ENCODE data around the gene MCMBP.
A peak's percentile ranks its signal among the peaks of the same experiment; 100 is the strongest.

Gene MCMBP

DNA sequence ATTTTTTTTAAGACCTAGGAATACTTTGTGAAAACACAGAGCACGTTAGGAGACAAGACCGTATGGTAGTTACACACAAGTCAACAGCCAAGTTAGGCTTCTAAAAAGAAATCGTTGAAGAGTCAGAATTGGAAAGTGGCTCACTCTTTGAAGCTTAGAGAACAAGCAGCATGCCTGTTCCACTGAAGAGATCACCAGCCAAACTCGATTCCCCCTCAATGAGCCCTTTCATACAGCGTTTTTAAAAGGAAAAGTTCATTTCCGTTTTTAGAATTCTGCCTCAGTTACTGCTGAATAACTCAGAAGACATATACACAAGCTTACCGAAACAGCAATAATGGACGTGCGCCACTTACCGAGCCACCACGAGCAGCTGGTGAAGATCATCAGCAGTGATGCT is 41.0 kb downstream of the MCMBP start:
- H3K27ac Mint-ChIP-seq, result no peak overlapping the region
- no peak for DNase-seq (ENCODE audit: low spot score)
- H3K4me3 Mint-ChIP-seq, result no peak overlapping the region

DNA sequence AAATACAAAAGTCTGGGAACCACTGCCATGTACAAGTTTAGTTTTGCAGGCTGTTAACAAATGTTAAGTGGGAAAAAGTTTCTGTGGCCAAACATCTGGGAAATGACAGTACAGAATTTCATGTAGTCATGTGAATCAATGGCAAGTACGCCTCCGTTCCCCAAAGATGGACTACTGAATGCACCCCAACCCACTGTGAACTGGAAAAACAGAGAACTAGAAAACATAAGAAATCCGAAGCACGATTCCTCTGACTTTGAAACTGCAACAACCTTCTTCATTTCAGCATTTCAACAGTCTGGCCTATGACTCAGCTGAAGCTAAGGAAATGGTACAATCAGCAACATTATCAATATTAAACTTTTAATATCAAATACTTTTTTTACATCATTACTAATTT is 41.8 kb downstream of the MCMBP start:
- peaks cover 73% of the 10 kb centered on the region for H3K36me3 Mint-ChIP-seq (ENCODE audit: low read depth)
- H3K27ac Mint-ChIP-seq, result no peak overlapping the region
- H3K27me3 Mint-ChIP-seq (ENCODE audit: low read depth), result no peaks in the 10 kb centered on the region
- H3K4me1 Mint-ChIP-seq (ENCODE audit: low read depth), result peaks cover 10% of the 10 kb centered on the region
- H3K4me3 Mint-ChIP-seq, result no peak overlapping the region
- peaks cover 7% of the 10 kb centered on the region for H3K9me3 Mint-ChIP-seq
- DNase-seq (ENCODE audit: low spot score), result no peak

More for the DNA sequence above, 41.0 kb downstream of the MCMBP start:
- Mint-ChIP-seq H3K36me3 (ENCODE audit: low read depth) (peaks cover 80% of the 10 kb centered on the region), H3K9me3 (peaks cover 7% of the 10 kb centered on the region), H3K4me1 (ENCODE audit: low read depth) (peaks cover 10% of the 10 kb centered on the region), H3K27me3 (ENCODE audit: low read depth) (no peaks in the 10 kb centered on the region)

DNA sequence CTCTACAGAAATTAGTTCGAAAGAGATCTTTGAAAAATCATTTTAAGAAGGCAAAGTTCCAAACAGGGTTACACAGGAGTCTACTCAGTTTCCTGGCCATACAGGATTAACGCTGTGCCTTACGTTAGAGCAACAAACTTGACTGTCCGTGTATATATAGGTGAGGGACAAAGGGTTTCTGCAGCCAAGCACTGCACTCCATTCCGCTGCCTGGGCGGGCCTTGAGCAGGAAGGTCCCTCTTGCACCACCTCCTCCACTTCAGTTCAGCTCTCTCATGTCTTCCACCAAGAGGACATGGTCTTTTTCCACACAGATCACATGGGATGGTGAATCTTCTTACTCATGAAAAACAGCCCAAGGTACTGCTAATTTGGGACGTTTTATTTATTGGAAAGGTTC is 43.2 kb downstream of the MCMBP start:
- no peak overlapping the region for H3K27ac Mint-ChIP-seq
- peaks cover 62% of the 10 kb centered on the region for H3K36me3 Mint-ChIP-seq (ENCODE audit: low read depth)

DNA sequence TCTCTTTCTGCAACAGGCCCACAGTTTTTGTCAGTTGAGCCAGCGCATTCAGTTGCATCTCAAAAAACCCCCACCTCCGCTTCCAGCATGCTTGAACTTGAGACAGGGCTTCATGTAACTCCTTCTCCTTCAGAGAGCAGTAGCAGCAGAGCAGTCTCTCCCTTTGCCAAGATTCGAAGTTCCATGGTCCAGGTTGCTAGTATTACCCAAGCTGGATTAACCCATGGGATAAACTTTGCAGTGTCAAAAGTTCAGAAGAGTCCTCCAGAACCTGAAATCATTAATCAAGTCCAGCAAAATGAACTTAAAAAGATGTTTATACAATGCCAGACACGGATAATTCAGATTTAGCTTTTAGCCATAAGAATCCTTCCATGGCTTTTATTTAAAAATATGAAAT is 45.2 kb downstream of the MCMBP start:
- Mint-ChIP-seq H3K4me1 (ENCODE audit: low read depth) (no peaks in the 10 kb centered on the region), H3K36me3 (ENCODE audit: low read depth) (peaks cover 47% of the 10 kb centered on the region), H3K9me3 (no peaks in the 10 kb centered on the region), H3K27me3 (ENCODE audit: low read depth) (no peaks in the 10 kb centered on the region), H3K27ac (no peak overlapping the region), H3K4me3 (no peak overlapping the region)
- DNase-seq (ENCODE audit: low spot score), result no peak

More for the DNA sequence above, 43.2 kb downstream of the MCMBP start:
- H3K4me1 Mint-ChIP-seq (ENCODE audit: low read depth), result peaks cover 9% of the 10 kb centered on the region
- H3K27me3 Mint-ChIP-seq (ENCODE audit: low read depth), result no peaks in the 10 kb centered on the region
- H3K9me3 Mint-ChIP-seq, result peaks cover 6% of the 10 kb centered on the region
- no peak for DNase-seq (ENCODE audit: low spot score)
- no peak overlapping the region for H3K4me3 Mint-ChIP-seq

DNA sequence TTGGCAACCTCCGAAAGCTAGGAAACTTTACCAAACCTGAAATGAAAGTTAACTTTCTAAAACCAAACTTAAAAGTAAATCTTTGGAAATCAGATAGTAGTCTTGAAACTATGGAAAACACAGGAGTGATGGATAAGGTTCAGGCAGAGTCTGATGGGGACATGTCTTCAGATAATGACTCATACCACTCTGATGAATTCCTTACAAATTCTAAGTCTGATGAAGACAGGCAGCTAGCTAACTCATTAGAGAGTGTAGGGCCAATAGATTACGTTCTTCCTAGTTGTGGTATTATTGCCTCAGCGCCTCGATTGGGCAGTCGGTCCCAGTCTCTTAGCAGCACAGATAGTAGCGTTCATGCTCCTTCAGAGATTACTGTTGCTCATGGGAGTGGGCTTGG is 45.9 kb downstream of the MCMBP start:
- DNase-seq (ENCODE audit: low spot score), result no peak
- no peaks in the 10 kb centered on the region for H3K9me3 Mint-ChIP-seq
- peaks cover 40% of the 10 kb centered on the region for H3K36me3 Mint-ChIP-seq (ENCODE audit: low read depth)

DNA sequence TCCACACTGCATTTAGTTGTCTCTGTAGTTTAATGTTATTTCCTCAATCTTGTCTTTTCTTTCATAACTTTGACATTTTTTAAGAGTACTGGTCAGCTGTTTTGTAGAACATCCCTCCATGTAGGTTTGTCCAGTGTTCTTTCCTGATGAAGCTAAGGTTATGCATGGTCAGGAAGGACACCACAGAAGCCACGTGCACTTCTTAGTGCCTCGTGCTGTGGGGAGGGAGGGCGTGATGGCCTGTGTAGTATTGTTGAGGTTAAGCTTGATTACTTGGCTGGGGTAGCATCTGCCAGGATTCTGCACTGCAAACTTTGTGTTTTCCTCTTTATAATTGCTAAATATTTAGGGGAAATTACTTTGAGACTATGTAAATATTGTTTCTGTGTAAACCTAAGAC is 48.3 kb downstream of the MCMBP start:
- DNase-seq (ENCODE audit: low spot score), result no peak
- Mint-ChIP-seq H3K36me3 (ENCODE audit: low read depth) (peaks cover 28% of the 10 kb centered on the region), H3K27me3 (ENCODE audit: low read depth) (no peaks in the 10 kb centered on the region), H3K9me3 (no peaks in the 10 kb centered on the region), H3K4me3 (no peak overlapping the region), H3K27ac (no peak overlapping the region), H3K4me1 (ENCODE audit: low read depth) (peaks cover 6% of the 10 kb centered on the region)

More for the DNA sequence above, 45.9 kb downstream of the MCMBP start:
- no peaks in the 10 kb centered on the region for H3K27me3 Mint-ChIP-seq (ENCODE audit: low read depth)
- no peaks in the 10 kb centered on the region for H3K4me1 Mint-ChIP-seq (ENCODE audit: low read depth)
- H3K4me3 Mint-ChIP-seq, result no peak overlapping the region
- H3K27ac Mint-ChIP-seq, result no peak overlapping the region

DNA sequence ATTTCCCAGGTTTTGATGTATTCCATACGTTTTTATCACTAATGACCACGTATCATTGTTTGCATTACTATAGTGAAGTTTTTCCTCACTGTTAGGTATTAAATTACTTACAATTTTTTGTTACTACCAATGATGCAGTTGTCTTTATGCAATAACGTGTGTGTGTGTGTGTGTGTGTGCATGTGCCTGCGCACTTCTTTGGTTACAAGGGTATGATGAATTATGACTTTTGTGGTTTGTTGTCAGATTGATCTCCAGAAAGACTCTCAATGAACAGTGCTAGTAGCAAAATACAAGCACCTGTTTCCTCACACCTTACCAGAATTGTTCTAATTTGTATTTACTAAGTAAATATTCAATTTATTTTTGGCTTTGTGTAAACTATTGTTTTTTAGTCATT is 51.5 kb downstream of the MCMBP start:
- no peak for DNase-seq (ENCODE audit: low spot score)
- Mint-ChIP-seq H3K36me3 (ENCODE audit: low read depth) (peaks cover 11% of the 10 kb centered on the region), H3K4me1 (ENCODE audit: low read depth) (peaks cover 11% of the 10 kb centered on the region), H3K27me3 (ENCODE audit: low read depth) (no peaks in the 10 kb centered on the region), H3K27ac (no peak overlapping the region), H3K4me3 (no peak overlapping the region), H3K9me3 (no peaks in the 10 kb centered on the region)

DNA sequence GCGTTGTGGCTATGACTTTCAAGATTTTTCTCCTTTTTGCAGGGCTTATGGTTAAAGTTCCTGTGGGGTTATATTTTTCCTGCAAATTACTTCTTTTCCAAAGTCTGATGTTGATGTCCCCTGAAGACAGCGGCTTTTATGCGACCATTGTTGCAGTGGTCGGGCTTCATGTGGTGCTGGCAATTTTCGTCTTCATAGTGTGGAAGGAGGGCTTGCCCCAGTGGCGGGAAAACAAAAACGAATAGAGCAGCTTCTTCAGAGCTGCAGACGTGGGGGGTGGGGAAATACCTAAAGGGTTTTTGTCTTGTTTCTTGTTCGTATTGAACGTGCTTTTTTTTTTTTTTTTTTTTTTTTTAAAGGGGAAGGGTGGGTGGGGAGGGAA is 53.8 kb downstream of the MCMBP start:
- Mint-ChIP-seq H3K36me3 (ENCODE audit: low read depth) (peaks cover 6% of the 10 kb centered on the region), H3K27me3 (ENCODE audit: low read depth) (no peaks in the 10 kb centered on the region), H3K4me1 (ENCODE audit: low read depth) (peaks cover 11% of the 10 kb centered on the region), H3K4me3 (peak overlapping the region; percentile 25), H3K27ac (no peak overlapping the region), H3K9me3 (no peaks in the 10 kb centered on the region)
- DNase-seq (ENCODE audit: low spot score), result no peak

DNA sequence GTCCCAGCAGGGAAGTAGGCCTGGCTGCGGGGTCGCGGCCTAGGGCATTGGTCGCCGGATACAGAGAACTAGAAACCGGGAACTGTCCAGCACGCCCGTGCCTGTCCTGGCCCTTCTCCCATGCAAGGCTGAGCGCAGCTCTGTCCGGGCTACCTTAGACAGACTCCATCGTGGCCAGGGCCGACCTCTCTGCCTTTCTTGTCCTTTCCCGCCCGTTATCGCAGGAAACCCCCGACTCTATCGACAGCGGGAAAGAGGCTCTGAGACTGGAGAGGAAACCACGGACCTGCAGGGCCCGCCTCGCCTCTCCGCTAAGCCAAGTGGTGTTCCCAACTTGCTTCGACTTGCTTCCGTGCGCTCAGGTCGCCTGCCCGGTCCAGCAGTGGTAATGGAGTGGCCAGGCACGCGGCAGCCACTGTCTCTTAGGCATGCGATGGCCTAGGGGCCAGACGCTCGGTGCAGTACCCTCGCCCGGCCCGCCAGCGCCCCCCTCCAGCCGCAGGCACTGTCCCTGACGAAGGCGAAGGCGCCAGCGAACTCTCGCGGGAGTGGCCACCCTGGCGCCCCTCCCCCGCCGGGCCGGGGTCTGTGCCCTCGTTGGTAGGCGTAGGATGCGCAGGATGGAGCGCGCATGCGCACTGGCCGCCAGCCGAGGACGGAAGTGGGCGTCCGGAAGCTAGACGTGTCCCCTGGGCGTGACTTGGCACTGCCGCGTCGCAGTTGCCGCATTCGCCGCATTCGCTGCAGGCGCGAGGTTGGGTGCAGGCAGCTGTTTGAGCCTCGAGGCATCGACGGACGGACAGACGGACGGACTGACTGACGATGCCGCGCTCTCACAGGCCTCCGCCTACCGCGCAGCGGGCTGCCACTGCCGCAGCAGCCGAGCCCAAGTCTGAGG is 54.4 kb downstream of the MCMBP start:
- Mint-ChIP-seq H3K4me1 (ENCODE audit: low read depth) (peaks cover 11% of the 10 kb centered on the region), H3K27me3 (ENCODE audit: low read depth) (no peaks in the 10 kb centered on the region), H3K4me3 (no peak overlapping the region), H3K9me3 (no peaks in the 10 kb centered on the region), H3K27ac (no peak overlapping the region), H3K36me3 (ENCODE audit: low read depth) (peaks cover 6% of the 10 kb centered on the region)
- DNase-seq (ENCODE audit: low spot score), result no peak

DNA sequence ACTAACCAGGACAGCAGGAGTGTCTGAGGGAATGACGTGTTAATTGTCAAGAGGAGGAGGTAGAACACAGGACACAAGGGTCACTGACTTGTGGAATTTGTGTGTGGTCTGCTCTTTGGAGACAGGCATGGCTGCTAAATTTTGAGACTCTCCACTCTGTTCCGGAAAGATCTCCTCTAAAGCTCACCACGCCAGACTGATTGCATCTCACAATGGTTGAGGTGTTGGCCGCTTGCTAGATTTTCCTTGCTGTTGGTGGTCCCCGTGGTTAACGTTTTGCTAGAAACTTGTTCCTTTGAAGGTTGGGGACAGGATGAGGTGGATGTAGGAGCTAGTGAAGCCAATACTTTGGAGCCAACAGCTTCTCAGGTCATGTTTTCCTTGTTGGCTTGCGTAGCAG is 57.0 kb downstream of the MCMBP start:
- peaks cover 5% of the 10 kb centered on the region for H3K36me3 Mint-ChIP-seq (ENCODE audit: low read depth)
- H3K27me3 Mint-ChIP-seq (ENCODE audit: low read depth), result no peaks in the 10 kb centered on the region
- no peak overlapping the region for H3K4me3 Mint-ChIP-seq
- no peak overlapping the region for H3K27ac Mint-ChIP-seq
- H3K9me3 Mint-ChIP-seq, result no peaks in the 10 kb centered on the region
- DNase-seq (ENCODE audit: low spot score), result no peak
- H3K4me1 Mint-ChIP-seq (ENCODE audit: low read depth), result peaks cover 4% of the 10 kb centered on the region

DNA sequence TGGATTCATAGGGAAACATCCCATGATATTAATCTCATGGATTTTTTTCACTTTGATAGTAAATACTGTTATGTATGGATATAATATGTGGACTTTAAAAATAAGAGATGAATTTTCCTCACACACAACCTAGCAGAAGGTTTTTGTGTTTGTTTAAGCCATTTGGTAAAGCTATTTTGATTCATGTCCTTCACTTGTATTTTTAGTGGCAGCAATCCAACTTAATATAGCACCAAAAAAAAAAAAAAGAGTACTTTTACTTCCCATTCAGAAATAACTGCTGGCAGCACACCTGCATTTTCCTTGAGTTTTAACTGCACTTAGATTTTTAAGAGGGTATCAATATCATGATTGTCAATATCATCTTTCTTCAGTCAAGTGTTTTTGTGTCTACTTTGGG is 60.0 kb downstream of the MCMBP start:
- H3K27ac Mint-ChIP-seq, result no peak overlapping the region
- H3K9me3 Mint-ChIP-seq, result no peaks in the 10 kb centered on the region
- H3K36me3 Mint-ChIP-seq (ENCODE audit: low read depth), result peaks cover 4% of the 10 kb centered on the region
- DNase-seq (ENCODE audit: low spot score), result no peak
- H3K27me3 Mint-ChIP-seq (ENCODE audit: low read depth), result no peaks in the 10 kb centered on the region
- peaks cover 8% of the 10 kb centered on the region for H3K4me1 Mint-ChIP-seq (ENCODE audit: low read depth)
- no peak overlapping the region for H3K4me3 Mint-ChIP-seq

DNA sequence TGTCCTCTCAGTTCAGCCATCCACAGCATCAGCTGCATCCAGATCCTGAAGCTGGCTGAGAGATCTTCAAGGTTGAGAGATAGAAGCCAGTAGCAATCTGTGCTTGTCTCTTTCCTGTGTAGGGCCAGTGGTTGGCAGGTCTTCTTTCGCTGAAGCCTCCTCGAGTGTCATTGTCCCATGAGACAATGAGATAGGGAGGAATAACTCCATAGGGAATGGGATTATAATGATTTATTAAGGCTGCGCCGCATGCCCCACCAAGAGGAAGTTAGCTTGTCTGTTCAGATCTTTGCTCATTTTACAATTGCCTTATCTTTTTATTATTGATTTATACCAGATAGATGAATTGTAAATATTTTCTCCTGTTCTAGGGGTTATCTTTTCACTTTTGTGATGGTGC is 61.5 kb downstream of the MCMBP start:
- H3K27ac Mint-ChIP-seq, result no peak overlapping the region
- peaks cover 3% of the 10 kb centered on the region for H3K36me3 Mint-ChIP-seq (ENCODE audit: low read depth)
- H3K4me3 Mint-ChIP-seq, result no peak overlapping the region
- peaks cover 6% of the 10 kb centered on the region for H3K4me1 Mint-ChIP-seq (ENCODE audit: low read depth)
- H3K27me3 Mint-ChIP-seq (ENCODE audit: low read depth), result no peaks in the 10 kb centered on the region
- H3K9me3 Mint-ChIP-seq, result no peaks in the 10 kb centered on the region
- no peak for DNase-seq (ENCODE audit: low spot score)

DNA sequence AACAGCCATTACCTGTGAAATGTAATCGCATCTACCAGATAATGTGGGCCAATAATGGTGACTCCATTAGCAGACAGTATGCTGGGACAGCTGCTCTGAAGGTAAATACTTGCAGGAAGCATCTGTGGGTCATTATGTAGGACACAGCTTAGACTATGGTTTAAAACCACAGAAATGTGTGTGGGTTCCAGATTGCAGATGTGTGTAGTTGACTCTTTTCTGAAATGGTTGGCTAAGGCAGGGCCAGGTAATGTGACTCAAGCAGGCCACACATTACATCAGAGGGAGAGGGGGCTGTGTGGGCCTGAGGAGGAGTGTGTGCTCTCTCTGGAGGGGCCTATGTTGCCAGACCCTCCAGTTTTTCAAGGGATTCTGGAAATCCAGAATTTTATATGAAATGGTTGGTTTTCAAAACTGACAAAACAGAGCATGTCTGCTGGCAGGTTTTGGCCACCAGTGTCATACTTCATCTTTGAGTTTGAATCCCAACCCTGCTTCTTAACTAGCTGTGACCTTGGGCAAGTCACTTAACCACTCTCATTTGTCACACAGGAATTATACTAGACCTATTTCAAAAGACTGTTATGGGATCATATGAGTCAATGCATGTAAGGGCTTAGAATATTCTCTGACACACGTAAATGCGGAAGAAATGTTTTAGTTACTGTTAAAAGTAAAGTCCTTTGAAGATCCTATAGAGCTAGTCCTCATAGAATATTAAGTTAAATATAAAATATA is 64.5 kb downstream of the MCMBP start:
- H3K4me1 Mint-ChIP-seq (ENCODE audit: low read depth), result peaks cover 6% of the 10 kb centered on the region
- no peak for DNase-seq (ENCODE audit: low spot score)
- no peaks in the 10 kb centered on the region for H3K27me3 Mint-ChIP-seq (ENCODE audit: low read depth)
- no peak overlapping the region for H3K4me3 Mint-ChIP-seq
- no peak overlapping the region for H3K27ac Mint-ChIP-seq
- H3K36me3 Mint-ChIP-seq (ENCODE audit: low read depth), result peaks cover 6% of the 10 kb centered on the region
- no peaks in the 10 kb centered on the region for H3K9me3 Mint-ChIP-seq

DNA sequence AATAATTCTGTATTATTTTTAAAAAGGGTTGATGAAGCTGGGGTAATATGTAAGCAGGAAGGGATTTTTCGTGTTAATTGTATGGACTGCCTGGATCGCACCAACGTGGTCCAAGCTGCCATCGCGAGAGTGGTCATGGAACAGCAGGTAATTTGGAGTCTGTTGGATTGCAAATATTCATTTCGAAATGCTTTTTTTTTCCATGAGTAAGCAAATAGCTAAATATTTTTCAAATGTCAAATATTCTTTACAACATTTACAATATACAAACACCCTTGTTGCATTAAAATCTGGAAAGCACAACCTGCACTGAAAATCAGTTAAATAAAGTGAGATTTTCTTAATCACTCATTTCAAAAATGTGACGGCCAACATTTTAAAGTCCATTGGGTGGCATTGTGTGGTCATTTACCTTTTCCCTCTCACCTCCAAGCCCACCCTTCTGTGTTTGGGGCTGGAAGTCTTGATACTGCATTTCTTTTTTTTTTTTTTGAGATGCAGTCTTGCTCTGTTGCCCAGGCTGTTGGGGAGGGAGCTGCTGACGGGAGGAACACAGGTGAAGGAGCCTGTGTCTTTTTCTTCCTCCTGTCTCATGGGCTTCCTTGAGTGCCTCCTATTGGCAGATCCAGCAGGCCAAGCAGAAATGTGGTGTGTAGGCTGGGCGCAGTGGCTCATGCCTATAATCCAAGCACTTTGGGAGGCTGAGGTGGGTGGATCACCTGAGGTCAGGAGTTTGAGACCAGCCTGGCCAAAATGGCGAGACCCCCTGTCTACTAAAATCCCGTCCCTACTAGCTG is 66.1 kb downstream of the MCMBP start:
- Mint-ChIP-seq H3K4me1 (ENCODE audit: low read depth) (peaks cover 6% of the 10 kb centered on the region), H3K27ac (no peak overlapping the region), H3K9me3 (no peaks in the 10 kb centered on the region), H3K36me3 (ENCODE audit: low read depth) (peaks cover 6% of the 10 kb centered on the region), H3K27me3 (ENCODE audit: low read depth) (no peaks in the 10 kb centered on the region), H3K4me3 (no peak overlapping the region)
- DNase-seq (ENCODE audit: low spot score), result no peak

Measured in T-helper 2 cell treated with Interferon-gamma antibody and Interleukin-4, amounts not matched to agents 5 μg/mL and 100 μg/mL, for 36 hours (primary cell).